Measurements from ENCODE around the gene RRAGA.

DNA sequence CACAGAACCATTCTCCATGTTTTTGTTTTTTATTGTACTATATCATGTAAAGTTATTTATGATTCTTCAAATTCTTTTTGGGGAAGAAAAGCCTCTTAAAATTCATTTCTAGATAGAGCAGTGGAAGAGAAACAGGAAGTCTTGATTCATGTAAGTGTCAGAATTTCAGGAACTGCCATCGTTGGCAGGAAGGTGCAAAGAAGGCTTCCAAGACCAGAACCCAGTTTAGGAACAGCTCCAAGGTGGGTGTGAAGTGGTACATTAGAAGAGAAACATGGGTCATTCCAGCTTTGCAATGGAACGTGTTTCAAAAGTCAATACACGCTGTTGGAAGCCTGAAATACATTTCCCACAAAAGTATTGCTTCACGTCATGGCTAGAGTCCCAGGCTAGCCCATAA is 31.0 kb upstream of the RRAGA start:
- no peak for TF ChIP-seq POLR2A (IDR thresholded peaks at IDR 0.05; ENCODE audit: control extremely low read depth in 1 of 2, low read depth in 2 of 2, low read length in 2 of 2)
- no peak for TF ChIP-seq CHD2 (IDR thresholded peaks at IDR 0.05; ENCODE audit: low read length)
- no peak for TF ChIP-seq POLR2AphosphoS5 (IDR thresholded peaks at IDR 0.05; ENCODE audit: low read depth, low read length)
- TF ChIP-seq MAX (IDR thresholded peaks at IDR 0.05): no peak
- no peak for TF ChIP-seq CTCF (IDR thresholded peaks at IDR 0.05; ENCODE audit: control extremely low read depth in 1 of 3, insufficient read depth in 1 of 3, low read depth in 1 of 3, low read length in 3 of 3)
- TF ChIP-seq SP2 (IDR thresholded peaks at IDR 0.05; ENCODE audit: low read length): no peak
- no peak for TF ChIP-seq RNF2 (IDR thresholded peaks at IDR 0.05; ENCODE audit: borderline replicate concordance, low read depth, low read length, missing control alignments, poor library complexity, severe bottlenecking)
- no peak for TF ChIP-seq TAF1 (IDR thresholded peaks at IDR 0.05; ENCODE audit: low read depth, low read length)
- no peak for TF ChIP-seq EP300 (IDR thresholded peaks at IDR 0.05; ENCODE audit: borderline replicate concordance in 1 of 2, low read depth in 2 of 2, low read length in 2 of 2)
- no peak for TF ChIP-seq BCL11A (IDR thresholded peaks at IDR 0.05; ENCODE audit: low read depth in 2 of 2, low read length in 2 of 2)
- no peak for TF ChIP-seq EZH2 (IDR thresholded peaks at IDR 0.05; ENCODE audit: low read depth, low read length, severe bottlenecking)

Measured in H1 (cell line).